Spinal cord (tissue), 10 donors: Measurements from ENCODE around the gene CYP1A2. TPM values are rescaled to one million over a fixed set of nuclear protein-coding genes. Genes with fewer than 3 reads are reported as not detected.

Experiments used
- DNase-seq, 6 donors: peaks; one replicate each; pipeline versions ENCODE4 v3.0.0 to v3.0.0-alpha.2; 2013 to 2015; ENCODE audit warnings: low spot score in 6 of 6, low read depth in 4 of 6
- H3K27ac ChIP-seq: one replicate; pipeline ENCODE4 v1.5.1; 2013; ENCODE audit warnings: low read depth, low read length, control low read depth
- H3K27me3 ChIP-seq: one replicate; pipeline ENCODE4 v1.6.1; 2013; ENCODE audit warnings: low read length; ENCODE audit not compliant: control insufficient read depth, insufficient read depth
- H3K36me3 ChIP-seq: one replicate; pipeline ENCODE4 v1.6.1; 2013; ENCODE audit warnings: low read length; ENCODE audit not compliant: control insufficient read depth, insufficient read depth
- H3K4me1 ChIP-seq: one replicate; pipeline ENCODE4 v1.6.1; 2013; ENCODE audit warnings: low read length; ENCODE audit not compliant: control insufficient read depth, insufficient read depth
- H3K4me3 ChIP-seq: one replicate; pipeline ENCODE4 v1.5.1; 2013; ENCODE audit warnings: low read depth, low read length, control low read depth
- H3K9me3 ChIP-seq: one replicate; pipeline ENCODE4 v1.6.1; 2013; ENCODE audit warnings: low read length; ENCODE audit not compliant: control insufficient read depth, insufficient read depth
- WGBS: methylation state at CpG from one replicate; pipeline ENCODE4 v1.1.5; 2013; ENCODE audit warnings: missing lambda C conversion rate; ENCODE audit not compliant: insufficient coverage; 5-methylcytosine and 5-hydroxymethylcytosine counted together
- polyA plus RNA-seq, 2 donors: library from polyadenylated mRNA; unstranded; fragments of 120-200 nt; gene quantifications; one replicate each; pipeline ENCODE4 v1.2.1, GENCODE V29; 2013; ENCODE audit not compliant: insufficient read length in 2 of 2
- small RNA-seq: library from RNA; depleted of rRNA; stranded (forward); fragments of <200 nt; gene quantifications from one replicate; pipeline ENCODE3, GENCODE V24; 2014; ENCODE audit warnings: low replicate concordance
- total RNA-seq, 2 donors: library from RNA; depleted of rRNA in 1 of 2; stranded (reverse); fragments of 120-200 nt in 1 of 2; fragments of >200 nt in 1 of 2; gene quantifications; one replicate each; pipeline versions ENCODE4 v1.2.3 to v1.2.4, GENCODE V29; 2013 to 2014
- donor health status: healthy.

Gene CYP1A2
- total and polyA plus RNA-seq, 4 donors = 0.29 TPM; not detected in 3

DNA sequence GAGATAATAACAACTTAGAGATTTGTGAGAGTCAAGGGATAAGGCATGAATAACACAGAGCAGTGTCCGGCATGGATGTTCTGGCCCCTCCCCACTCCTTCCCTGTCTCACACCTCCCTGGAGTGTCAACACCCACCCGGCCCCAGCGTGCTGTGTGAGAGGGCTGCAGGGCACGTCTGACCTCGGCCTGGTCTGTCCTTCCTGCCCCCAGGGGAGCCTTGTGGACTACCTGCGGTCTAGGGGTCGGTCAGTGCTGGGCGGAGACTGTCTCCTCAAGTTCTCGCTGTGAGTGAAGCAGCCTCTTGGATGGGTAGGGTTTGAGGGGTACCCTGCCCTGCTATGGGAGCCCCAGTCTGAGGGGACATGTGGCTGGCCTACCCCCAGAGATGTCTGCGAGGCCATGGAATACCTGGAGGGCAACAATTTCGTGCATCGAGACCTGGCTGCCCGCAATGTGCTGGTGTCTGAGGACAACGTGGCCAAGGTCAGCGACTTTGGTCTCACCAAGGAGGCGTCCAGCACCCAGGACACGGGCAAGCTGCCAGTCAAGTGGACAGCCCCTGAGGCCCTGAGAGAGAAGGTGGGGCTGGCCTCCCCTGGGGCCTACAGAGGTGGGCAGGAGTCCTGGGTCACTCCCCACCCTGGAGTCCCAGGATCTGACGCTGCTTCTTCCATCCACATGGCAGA, 52.8 kb downstream of the CYP1A2 start:
- 94% methylated on average over 18 of the region's 18 CpGs for WGBS
- H3K36me3 ChIP-seq = peaks cover 63% of the 10 kb centered on the region

DNA sequence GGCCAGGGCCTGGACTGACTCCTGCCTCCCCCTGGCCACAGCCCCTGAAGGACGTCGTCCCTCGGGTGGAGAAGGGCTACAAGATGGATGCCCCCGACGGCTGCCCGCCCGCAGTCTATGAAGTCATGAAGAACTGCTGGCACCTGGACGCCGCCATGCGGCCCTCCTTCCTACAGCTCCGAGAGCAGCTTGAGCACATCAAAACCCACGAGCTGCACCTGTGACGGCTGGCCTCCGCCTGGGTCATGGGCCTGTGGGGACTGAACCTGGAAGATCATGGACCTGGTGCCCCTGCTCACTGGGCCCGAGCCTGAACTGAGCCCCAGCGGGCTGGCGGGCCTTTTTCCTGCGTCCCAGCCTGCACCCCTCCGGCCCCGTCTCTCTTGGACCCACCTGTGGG, 53.6 kb downstream of the CYP1A2 start:
- Histone ChIP-seq H3K36me3 (peaks cover 62% of the 10 kb centered on the region), H3K4me1 (peaks cover 7% of the 10 kb centered on the region), H3K4me3 (no peak overlapping the region), H3K9me3 (no peaks in the 10 kb centered on the region), H3K27ac (no peak overlapping the region), H3K27me3 (no peaks in the 10 kb centered on the region)
- no peak for DNase-seq
- 96% methylated on average over 18 of the region's 20 CpGs for WGBS

More for the DNA sequence above, 52.8 kb downstream of the CYP1A2 start:
- DNase-seq = no peak
- Histone ChIP-seq H3K4me3 (no peak overlapping the region), H3K9me3 (no peaks in the 10 kb centered on the region), H3K4me1 (peaks cover 7% of the 10 kb centered on the region), H3K27me3 (no peaks in the 10 kb centered on the region), H3K27ac (no peak overlapping the region)

DNA sequence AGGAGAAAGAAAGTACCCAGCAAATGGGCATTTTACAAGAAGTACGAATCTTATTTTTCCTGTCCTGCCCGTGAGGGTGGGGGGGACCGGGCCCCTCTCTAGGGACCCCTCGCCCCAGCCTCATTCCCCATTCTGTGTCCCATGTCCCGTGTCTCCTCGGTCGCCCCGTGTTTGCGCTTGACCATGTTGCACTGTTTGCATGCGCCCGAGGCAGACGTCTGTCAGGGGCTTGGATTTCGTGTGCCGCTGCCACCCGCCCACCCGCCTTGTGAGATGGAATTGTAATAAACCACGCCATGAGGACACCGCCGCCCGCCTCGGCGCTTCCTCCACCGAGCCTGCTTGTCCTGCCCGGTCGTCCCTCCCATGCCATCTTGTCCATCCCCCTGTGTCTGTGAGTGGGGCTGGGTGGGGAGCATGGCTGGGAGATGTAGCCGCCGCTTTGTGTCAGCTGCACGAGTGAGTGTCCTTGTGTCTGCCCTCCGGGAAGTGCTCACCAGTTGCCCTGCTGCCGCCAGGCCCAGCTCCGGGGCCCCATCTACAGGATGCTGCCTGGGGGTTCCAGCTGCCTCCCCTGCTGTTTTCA, 54.3 kb downstream of the CYP1A2 start:
- H3K27ac ChIP-seq = no peak overlapping the region
- DNase-seq = no peak
- no peak overlapping the region for H3K4me3 ChIP-seq
- no peaks in the 10 kb centered on the region for H3K9me3 ChIP-seq
- peaks cover 7% of the 10 kb centered on the region for H3K4me1 ChIP-seq
- H3K36me3 ChIP-seq = peaks cover 59% of the 10 kb centered on the region
- no peaks in the 10 kb centered on the region for H3K27me3 ChIP-seq
- WGBS = 87% methylated on average over 22 of the region's 31 CpGs

DNA sequence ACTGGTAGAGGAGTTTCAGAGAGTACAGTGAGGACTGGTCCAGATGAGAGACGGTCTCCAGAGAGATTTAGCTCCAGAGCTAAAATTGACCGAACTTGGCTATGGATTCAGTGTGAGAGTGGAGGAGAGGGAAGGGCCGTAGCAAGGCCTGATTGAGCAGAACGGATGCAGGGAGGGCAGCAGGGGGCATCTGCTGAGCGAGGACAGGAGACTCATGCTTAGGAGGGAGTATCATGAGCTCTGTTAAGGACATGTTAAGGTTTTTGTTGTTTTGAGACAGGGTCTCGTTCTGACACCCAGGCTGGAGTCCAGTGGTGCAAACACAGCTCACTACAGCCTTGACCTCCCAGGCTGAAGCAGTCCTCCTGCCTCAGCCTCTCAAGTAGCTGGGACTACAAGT, 56.3 kb downstream of the CYP1A2 start:
- Histone ChIP-seq H3K9me3 (no peaks in the 10 kb centered on the region), H3K4me1 (peaks cover 3% of the 10 kb centered on the region), H3K36me3 (peaks cover 39% of the 10 kb centered on the region), H3K27me3 (no peaks in the 10 kb centered on the region), H3K4me3 (no peak overlapping the region), H3K27ac (no peak overlapping the region)
- no peak for DNase-seq
- WGBS = 73% methylated on average over 4 of the region's 6 CpGs

Small RNAs within 50 kb of the gene (small RNA-seq; reads per million reads assigned to genes)
- not detected for gene MIR4513

Other genes with a start within 250 kb of the CYP1A2 start
- 1 to 10 TPM; 4.5 to 5.0 TPM for gene ARID3B, start 207.6 kb upstream of the CYP1A2 start, total RNA-seq
- 10 to 100 TPM in 1 of 2 donors, 1 to 10 TPM in 1; 8.3 to 12.0 TPM for gene ARID3B, start 207.6 kb upstream of the CYP1A2 start, polyA plus RNA-seq
- gene CLK3, start 133.0 kb upstream of the CYP1A2 start, total RNA-seq = 10 to 100 TPM; 23.8 to 60.3 TPM
- gene CLK3, start 133.0 kb upstream of the CYP1A2 start, polyA plus RNA-seq = 10 to 100 TPM; 60.5 to 70.3 TPM
- gene EDC3, start 52.8 kb upstream of the CYP1A2 start, total RNA-seq = 10 to 100 TPM; 13.8 to 16.5 TPM
- 10 to 100 TPM; 39.5 to 41.3 TPM for gene EDC3, start 52.8 kb upstream of the CYP1A2 start, polyA plus RNA-seq
- under 1 TPM; 0.33 to 0.89 TPM for gene CYP1A1, start 23.3 kb upstream of the CYP1A2 start, total RNA-seq
- 1 to 10 TPM; 1.2 to 1.6 TPM for gene CYP1A1, start 23.3 kb upstream of the CYP1A2 start, polyA plus RNA-seq
- 10 to 100 TPM; 20.1 to 26.6 TPM for gene CSK, start 33.2 kb downstream of the CYP1A2 start, total RNA-seq
- gene CSK, start 33.2 kb downstream of the CYP1A2 start, polyA plus RNA-seq = 10 to 100 TPM; 79.2 to 79.4 TPM
- under 1 TPM in 1 of 2 donors, not detected in 1; 0.11 TPM for gene LMAN1L, start 64.0 kb downstream of the CYP1A2 start, total RNA-seq
- under 1 TPM in 1 of 2 donors, not detected in 1; 0.29 TPM for gene LMAN1L, start 64.0 kb downstream of the CYP1A2 start, polyA plus RNA-seq
- gene CPLX3, start 77.8 kb downstream of the CYP1A2 start, total RNA-seq = under 1 TPM; 0.11 to 0.20 TPM
- gene CPLX3, start 77.8 kb downstream of the CYP1A2 start, polyA plus RNA-seq = under 1 TPM; 0.57 to 0.68 TPM
- 10 to 100 TPM; 35.8 to 41.8 TPM for gene ULK3, start 94.3 kb downstream of the CYP1A2 start, total RNA-seq
- gene ULK3, start 94.3 kb downstream of the CYP1A2 start, polyA plus RNA-seq = 10 to 100 TPM; 75.0 to 88.9 TPM
- 10 to 100 TPM; 16.0 to 26.0 TPM for gene SCAMP2, start 124.5 kb downstream of the CYP1A2 start, total RNA-seq
- 10 to 100 TPM; 64.9 to 69.4 TPM for gene SCAMP2, start 124.5 kb downstream of the CYP1A2 start, polyA plus RNA-seq
- 10 to 100 TPM; 38.5 to 64.5 TPM for gene MPI, start 141.2 kb downstream of the CYP1A2 start, total RNA-seq
- gene MPI, start 141.2 kb downstream of the CYP1A2 start, polyA plus RNA-seq = 10 to 100 TPM; 74.7 to 80.7 TPM
- gene FAM219B, start 158.0 kb downstream of the CYP1A2 start, total RNA-seq = 100 to 1,000 TPM in 1 of 2 donors, 10 to 100 TPM in 1; 67.0 to 105 TPM
- gene FAM219B, start 158.0 kb downstream of the CYP1A2 start, polyA plus RNA-seq = 10 to 100 TPM; 70.3 to 84.9 TPM
- 100 to 1,000 TPM in 1 of 2 donors, 10 to 100 TPM in 1; 58.1 to 107 TPM for gene COX5A, start 189.2 kb downstream of the CYP1A2 start, total RNA-seq
- gene COX5A, start 189.2 kb downstream of the CYP1A2 start, polyA plus RNA-seq = 100 to 1,000 TPM; 343 to 354 TPM
- gene RPP25, start 207.9 kb downstream of the CYP1A2 start, total RNA-seq = 1 to 10 TPM; 5.6 to 7.1 TPM
- gene RPP25, start 207.9 kb downstream of the CYP1A2 start, polyA plus RNA-seq = 10 to 100 TPM; 13.4 to 15.1 TPM
- gene SCAMP5, start 246.7 kb downstream of the CYP1A2 start, total RNA-seq = 10 to 100 TPM; 28.4 to 56.0 TPM
- 100 to 1,000 TPM; 151 to 178 TPM for gene SCAMP5, start 246.7 kb downstream of the CYP1A2 start, polyA plus RNA-seq